Mucosa of descending colon (tissue), 3 donors: ENCODE results near the gene NTN4. TPM values are rescaled to one million over a fixed set of nuclear protein-coding genes. Genes with fewer than 3 reads are reported as not detected.

Experiments used
- ATAC-seq: fragments of 200-7000 bp; cut with Tn5 transposase; one replicate; pipeline ENCODE4 v1.9.1; 2020; ENCODE audit warnings: mild to moderate bottlenecking, moderate library complexity
- DNase-seq, 3 donors: peaks; one replicate each; pipeline ENCODE4 v3.0.0-alpha.2; 2020
- H3K36me3 ChIP-seq: fragments of 200-600 bp; one replicate; pipeline ENCODE4 v1.8.0; 2021; ENCODE audit warnings: low read depth, mild to moderate bottlenecking
- H3K4me1 ChIP-seq: fragments of 200-600 bp; one replicate; pipeline ENCODE4 v1.8.0; 2021; ENCODE audit warnings: low read depth, mild to moderate bottlenecking
- H3K4me3 ChIP-seq: fragments of 200-600 bp; one replicate; pipeline ENCODE4 v1.8.0; 2021; ENCODE audit warnings: mild to moderate bottlenecking
- H3K9me3 ChIP-seq: fragments of 200-600 bp; one replicate; pipeline ENCODE4 v1.8.0; 2021; ENCODE audit warnings: mild to moderate bottlenecking
- CTCF ChIP-seq: fragments of 200-600 bp; IDR thresholded peaks from one replicate; pipeline ENCODE4 v1.8.0; 2022; ENCODE audit warnings: antibody characterized with exemption, mild to moderate bottlenecking
- intact Hi-C, 2 donors: fragments of 100-400 bp; cut with DNase I in 1 of 2; cut with micrococcal nuclease in 1 of 2; formaldehyde crosslinking; loops; one replicate each; pipeline versions ENCODE4 v1.11.0 to v1.11.1; 2022; cut with DNase I, micrococcal nuclease
- total RNA-seq, 3 donors: library from RNA; stranded (reverse); fragmentation: NEBNext Ultra II Directional in 2 of 3; extraction: Animal tissue kit (Norgen Biotek cat#: 25700) in 2 of 3; gene quantifications; one replicate each; pipeline versions ENCODE4 v1.2.1 to v1.2.4, GENCODE V29; 2021 to 2023
- donor health status: DM: no; HTN: no; CAD: no; lungs with moderate emphysema.
- donor health status: DM: no; HTN: no; CAD: no.
- donor health status: DM: no; HTN: yes; CAD: no.

The NTN4 gene
- total RNA-seq, 3 donors from 2014 or later, result 15.9 to 34.7 (median 19.8) TPM

- ATAC-seq (peak; percentile 81), DNase-seq (no peak)
Measured at GRCh38 chr12:95611676-95612309, 178.8 kb downstream of the NTN4 start.

GRCh38 chr12:95608252-95609033 is 182.1 kb downstream of the NTN4 start:
- Histone ChIP-seq H3K4me3 (no peak overlapping the region), H3K9me3 (no peaks in the 10 kb centered on the region), H3K36me3 (no peaks in the 10 kb centered on the region), H3K4me1 (no peaks in the 10 kb centered on the region)
- TF ChIP-seq CTCF, result no peak
- intact Hi-C loops, result no loop called here
- peak in 1 of 3 donors; percentile 33 for DNase-seq
- peak; percentile 70 for ATAC-seq

More at GRCh38 chr12:95611676-95612309, 178.8 kb downstream of the NTN4 start:
- H3K36me3 ChIP-seq, result no peaks in the 10 kb centered on the region
- no peaks in the 10 kb centered on the region for H3K4me1 ChIP-seq
- TF ChIP-seq CTCF, result no peak
- intact Hi-C loops, result no loop called here
- no peaks in the 10 kb centered on the region for H3K9me3 ChIP-seq
- no peak overlapping the region for H3K4me3 ChIP-seq

Other genes starting within 250 kb of the NTN4 start
- 1 to 10 TPM in 1 of 3 donors, under 1 TPM in 2; 0.20 to 1.7 (median 0.53) TPM for gene USP44, start 239.3 kb downstream of the NTN4 start, total RNA-seq
- 10 to 100 TPM; 12.2 to 21.5 (median 13.7) TPM for gene SNRPF, start 68.2 kb upstream of the NTN4 start, total RNA-seq
- gene CCDC38, start 151.8 kb upstream of the NTN4 start, total RNA-seq, result not detected
- under 1 TPM in 2 of 3 donors, not detected in 1; 0.35 to 0.41 TPM for gene AMDHD1, start 152.6 kb upstream of the NTN4 start, total RNA-seq
- gene HAL, start 205.6 kb upstream of the NTN4 start, total RNA-seq, result 1 to 10 TPM; 1.0 to 1.8 (median 1.5) TPM
- 10 to 100 TPM; 52.8 to 68.2 (median 56.9) TPM for gene LTA4H, start 244.8 kb upstream of the NTN4 start, total RNA-seq